Coronary artery (tissue), 2 donors: ENCODE data around the gene ATP5PD.

Experiments used
- DNase-seq: peaks from one replicate; pipeline ENCODE4 v3.0.0-alpha.2; 2017; ENCODE audit warnings: low spot score
- H3K27ac ChIP-seq, 2 donors: fragments of 200-600 bp; sonication (generic); one replicate each; pipeline ENCODE4 v1.5.1; 2016 to 2019
- H3K4me3 ChIP-seq: fragments of 200-600 bp; sonication (generic); 2 replicates; pipeline ENCODE4 v1.5.1; 2016; ENCODE audit warnings: mild to moderate bottlenecking, moderate library complexity
- CTCF ChIP-seq: fragments of 200-600 bp; sonication (generic); IDR thresholded peaks from one replicate; pipeline ENCODE4 v1.5.1; 2019; ENCODE audit warnings: antibody characterized with exemption

The ATP5PD gene

GRCh38 chr17:75024686-75025397 is 21.9 kb downstream of the ATP5PD start:
- no peak for DNase-seq
- H3K4me3 ChIP-seq, result no peak overlapping the region
- H3K27ac ChIP-seq, result no peak overlapping the region
- TF ChIP-seq CTCF, result no peak

GRCh38 chr17:75020331-75021110 is 26.2 kb downstream of the ATP5PD start:
- Histone ChIP-seq H3K4me3 (no peak overlapping the region), H3K27ac (no peak overlapping the region)
- TF ChIP-seq CTCF, result no peak
- DNase-seq, result no peak

- no peak overlapping the region for H3K27ac ChIP-seq
These were observed 27.1 kb downstream of the ATP5PD start for GRCh38 chr17:75019710-75020109.

GRCh38 chr17:75019146-75019545 is 27.6 kb downstream of the ATP5PD start:
- no peak for DNase-seq
- Histone ChIP-seq H3K27ac (no peak overlapping the region), H3K4me3 (no peak overlapping the region)
- no peak for TF ChIP-seq CTCF

More at GRCh38 chr17:75019710-75020109, 27.1 kb downstream of the ATP5PD start:
- no peak for TF ChIP-seq CTCF
- DNase-seq, result no peak
- H3K4me3 ChIP-seq, result no peak overlapping the region

GRCh38 chr17:75013092-75013559 is 33.6 kb downstream of the ATP5PD start:
- Histone ChIP-seq H3K4me3 (peak overlapping the region; percentile 97), H3K27ac (peak overlapping the region; percentile 83 to 88)
- no peak for DNase-seq
- TF ChIP-seq CTCF, result no peak

- peak; percentile 28 for TF ChIP-seq CTCF
- Histone ChIP-seq H3K4me3 (peak within 1 kb of the TSS; percentile 97), H3K27ac (peak within 1 kb of the TSS; percentile 83 to 88)
- DNase-seq, result peak; percentile 89
These were observed 34.2 kb downstream of the ATP5PD start, which contains the start of gene MRPL58 for GRCh38 chr17:75012346-75013091. MRPL58 (plus strand) TSS chr17:75012670; CDS start chr17:75012687, 17 bp downstream.
